HepG2 (cell line): ENCODE data around the gene ANKS3. TPM values are rescaled to one million over a fixed set of nuclear protein-coding genes. Genes with fewer than 3 reads are reported as not detected.
A peak's percentile ranks its signal among the peaks of the same experiment; 100 is the strongest.

Experiments used
- DMAP1 ChIP-seq: IDR thresholded peaks from 2 replicates; pipeline ENCODE4 v1.6.1; 2016
- FLYWCH1 ChIP-seq: sonication (generic); formaldehyde crosslinking; IDR thresholded peaks from 2 replicates; pipeline ENCODE4 v1.8.1; 2023; ENCODE audit warnings: mild to moderate bottlenecking, missing genetic modification reagents
- RAD21 ChIP-seq: fragments of 450-650 bp; formaldehyde crosslinking; IDR thresholded peaks from 2 replicates; pipeline ENCODE4 v1.5.0; 2020; ENCODE audit warnings: mild to moderate bottlenecking
- SAFB2 ChIP-seq: sonication (generic); formaldehyde crosslinking; IDR thresholded peaks from 2 replicates; pipeline ENCODE4 v1.5.1; 2020; ENCODE audit warnings: missing genetic modification reagents, low read depth, mild to moderate bottlenecking, borderline replicate concordance
- SOX13 ChIP-seq, 3 experiments: fragments of 450-650 bp in 1 of 3; sonication (generic) in 1 of 3; formaldehyde crosslinking in 1 of 3; IDR thresholded peaks in 2 of 3; conservative IDR thresholded peaks in 1 of 3; 2 replicates each; pipeline versions ENCODE4 v1.5.0 to v1.6.1; 2016 to 2020; ENCODE audit warnings: antibody characterized with exemption in 1 of 3, mild to moderate bottlenecking in 1 of 3, missing compliant biosample characterization in 1 of 3, missing genetic modification reagents in 1 of 3, moderate library complexity in 1 of 3
- TEAD3 ChIP-seq: optimal IDR thresholded peaks from 2 replicates; pipeline ENCODE3; 2016; ENCODE audit warnings: borderline replicate concordance
- XRCC5 ChIP-seq: fragments of 200-400 bp; formaldehyde crosslinking; optimal IDR thresholded peaks from 2 replicates; pipeline ENCODE3; 2017; ENCODE audit warnings: mild to moderate bottlenecking, low read length
- ZNF777 ChIP-seq: sonication (generic); formaldehyde crosslinking; IDR thresholded peaks from 2 replicates; pipeline ENCODE4 v1.4.0; 2020; ENCODE audit warnings: missing genetic modification reagents
- polyA plus RNA-seq, 8 experiments: library from polyadenylated mRNA; depleted of rRNA in 3 of 8; stranded (reverse) in 7 of 8; unstranded in 1 of 8; fragments of >200 nt; fragmentation: Illumina TruSeq in 4 of 8; extraction: Trizol in 4 of 8; gene quantifications; 2 replicates each; pipeline versions ENCODE4 v1.2.1 to v1.2.3, GENCODE V29; 2011 to 2016; ENCODE audit warnings: low read depth in 4 of 8, missing spikeins in 1 of 8, mixed read lengths in 1 of 8; ENCODE audit not compliant: insufficient read depth in 1 of 8
- total RNA-seq, 5 experiments: library from RNA; depleted of rRNA; stranded (reverse); fragments of >200 nt; fragmentation: Illumina TruSeq; extraction: Trizol; gene quantifications; 2 replicates each; pipeline ENCODE4 v1.2.3, GENCODE V29; 2016; ENCODE audit warnings: low read depth in 1 of 5
- TF ChIP-seq, protein P1 (sequence below): sonication (generic); formaldehyde crosslinking; IDR thresholded peaks from 2 replicates; pipeline ENCODE4 v1.4.0; 2020; ENCODE audit warnings: missing genetic modification reagents
- TF ChIP-seq, protein P2 (sequence below): sonication (generic); formaldehyde crosslinking; IDR thresholded peaks from 2 replicates; pipeline ENCODE4 v1.5.0; 2020; ENCODE audit warnings: mild to moderate bottlenecking, missing genetic modification reagents
- TF ChIP-seq, protein P3 (sequence below): sonication (generic); formaldehyde crosslinking; IDR thresholded peaks from 2 replicates; pipeline ENCODE4 v1.4.0; 2020; ENCODE audit warnings: missing genetic modification reagents
- TF ChIP-seq, protein P4 (sequence below): sonication (generic); formaldehyde crosslinking; conservative IDR thresholded peaks from 2 replicates; pipeline ENCODE4 v1.5.0; 2020; ENCODE audit warnings: missing genetic modification reagents
- TF ChIP-seq, protein P5 (sequence below): sonication (generic); formaldehyde crosslinking; IDR thresholded peaks from 2 replicates; pipeline ENCODE4 v1.8.0; 2022; ENCODE audit warnings: low read depth, missing genetic modification reagents

Gene ANKS3
- total and polyA plus RNA-seq, 2 of the 13 experiments (the other 11 are each of a cell fraction or from before 2014, with no cell fraction given): 11.4 to 15.9 TPM

DNA sequence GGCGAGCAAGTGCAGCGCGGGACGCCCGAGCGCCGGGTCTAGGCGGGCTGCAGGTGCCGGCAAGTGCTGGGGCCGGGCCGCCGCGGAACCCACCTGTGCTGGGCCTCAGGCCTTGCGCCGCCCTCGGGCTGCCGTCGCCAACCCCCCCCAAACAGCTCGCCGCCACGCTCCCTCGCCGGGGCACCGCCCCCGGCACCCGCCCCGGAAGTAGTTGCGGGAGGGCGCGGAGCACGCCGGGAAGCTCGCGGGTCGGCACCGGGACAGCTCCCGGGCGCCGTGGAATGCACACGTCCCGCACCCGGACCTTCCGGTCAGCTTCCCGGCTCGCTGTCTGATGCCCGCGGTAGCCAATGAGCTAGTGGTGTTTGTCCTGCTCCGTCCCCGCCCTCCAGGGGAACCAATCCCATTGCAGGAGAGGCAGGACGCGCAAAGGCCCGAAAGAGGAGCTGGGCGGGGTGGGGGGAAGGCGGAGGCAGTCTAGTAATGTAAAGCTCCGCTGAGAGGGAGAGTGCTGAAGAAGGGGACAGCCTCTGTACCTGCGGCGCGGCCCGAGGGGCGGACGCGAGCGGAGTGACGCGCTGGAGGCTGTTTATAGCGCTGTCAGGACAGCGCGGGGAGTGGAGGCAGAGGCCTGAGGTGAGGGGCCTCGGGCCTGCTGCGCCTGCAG is at the start of gene ANKS3, which contains the start of gene DNAAF8 (continued):
- TF ChIP-seq TEAD3 (CRISPR knock-in tag) (peak; percentile 98), XRCC5 (no peak), RAD21 (CRISPR knock-in tag) (peak; percentile 48; the same call in 1 of the 2 replicates), DMAP1 (peak; percentile 73), ZNF777 (peak; percentile 77), SAFB2 (no peak), SOX13 (IDR thresholded peaks at IDR 0.05) (no peak), SOX13 (CRISPR knock-in tag; conservative IDR thresholded peaks at IDR 0.05 in 1 of 2, IDR thresholded peaks at IDR 0.05 in 1 of 2) (peak; percentile 13 to 45; a peak in 1 of 4 replicates), FLYWCH1 (CRISPR knock-in tag) (no peak)
- TF ChIP-seq, protein P1, sequence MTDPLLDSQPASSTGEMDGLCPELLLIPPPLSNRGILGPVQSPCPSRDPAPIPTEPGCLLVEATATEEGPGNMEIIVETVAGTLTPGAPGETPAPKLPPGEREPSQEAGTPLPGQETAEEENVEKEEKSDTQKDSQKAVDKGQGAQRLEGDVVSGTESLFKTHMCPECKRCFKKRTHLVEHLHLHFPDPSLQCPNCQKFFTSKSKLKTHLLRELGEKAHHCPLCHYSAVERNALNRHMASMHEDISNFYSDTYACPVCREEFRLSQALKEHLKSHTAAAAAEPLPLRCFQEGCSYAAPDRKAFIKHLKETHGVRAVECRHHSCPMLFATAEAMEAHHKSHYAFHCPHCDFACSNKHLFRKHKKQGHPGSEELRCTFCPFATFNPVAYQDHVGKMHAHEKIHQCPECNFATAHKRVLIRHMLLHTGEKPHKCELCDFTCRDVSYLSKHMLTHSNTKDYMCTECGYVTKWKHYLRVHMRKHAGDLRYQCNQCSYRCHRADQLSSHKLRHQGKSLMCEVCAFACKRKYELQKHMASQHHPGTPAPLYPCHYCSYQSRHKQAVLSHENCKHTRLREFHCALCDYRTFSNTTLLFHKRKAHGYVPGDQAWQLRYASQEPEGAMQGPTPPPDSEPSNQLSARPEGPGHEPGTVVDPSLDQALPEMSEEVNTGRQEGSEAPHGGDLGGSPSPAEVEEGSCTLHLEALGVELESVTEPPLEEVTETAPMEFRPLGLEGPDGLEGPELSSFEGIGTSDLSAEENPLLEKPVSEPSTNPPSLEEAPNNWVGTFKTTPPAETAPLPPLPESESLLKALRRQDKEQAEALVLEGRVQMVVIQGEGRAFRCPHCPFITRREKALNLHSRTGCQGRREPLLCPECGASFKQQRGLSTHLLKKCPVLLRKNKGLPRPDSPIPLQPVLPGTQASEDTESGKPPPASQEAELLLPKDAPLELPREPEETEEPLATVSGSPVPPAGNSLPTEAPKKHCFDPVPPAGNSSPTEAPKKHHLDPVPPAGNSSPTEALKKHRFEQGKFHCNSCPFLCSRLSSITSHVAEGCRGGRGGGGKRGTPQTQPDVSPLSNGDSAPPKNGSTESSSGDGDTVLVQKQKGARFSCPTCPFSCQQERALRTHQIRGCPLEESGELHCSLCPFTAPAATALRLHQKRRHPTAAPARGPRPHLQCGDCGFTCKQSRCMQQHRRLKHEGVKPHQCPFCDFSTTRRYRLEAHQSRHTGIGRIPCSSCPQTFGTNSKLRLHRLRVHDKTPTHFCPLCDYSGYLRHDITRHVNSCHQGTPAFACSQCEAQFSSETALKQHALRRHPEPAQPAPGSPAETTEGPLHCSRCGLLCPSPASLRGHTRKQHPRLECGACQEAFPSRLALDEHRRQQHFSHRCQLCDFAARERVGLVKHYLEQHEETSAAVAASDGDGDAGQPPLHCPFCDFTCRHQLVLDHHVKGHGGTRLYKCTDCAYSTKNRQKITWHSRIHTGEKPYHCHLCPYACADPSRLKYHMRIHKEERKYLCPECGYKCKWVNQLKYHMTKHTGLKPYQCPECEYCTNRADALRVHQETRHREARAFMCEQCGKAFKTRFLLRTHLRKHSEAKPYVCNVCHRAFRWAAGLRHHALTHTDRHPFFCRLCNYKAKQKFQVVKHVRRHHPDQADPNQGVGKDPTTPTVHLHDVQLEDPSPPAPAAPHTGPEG (CRISPR knock-in tag): peak; percentile 68; the same call in 1 of the 2 replicates
- TF ChIP-seq, protein P2, sequence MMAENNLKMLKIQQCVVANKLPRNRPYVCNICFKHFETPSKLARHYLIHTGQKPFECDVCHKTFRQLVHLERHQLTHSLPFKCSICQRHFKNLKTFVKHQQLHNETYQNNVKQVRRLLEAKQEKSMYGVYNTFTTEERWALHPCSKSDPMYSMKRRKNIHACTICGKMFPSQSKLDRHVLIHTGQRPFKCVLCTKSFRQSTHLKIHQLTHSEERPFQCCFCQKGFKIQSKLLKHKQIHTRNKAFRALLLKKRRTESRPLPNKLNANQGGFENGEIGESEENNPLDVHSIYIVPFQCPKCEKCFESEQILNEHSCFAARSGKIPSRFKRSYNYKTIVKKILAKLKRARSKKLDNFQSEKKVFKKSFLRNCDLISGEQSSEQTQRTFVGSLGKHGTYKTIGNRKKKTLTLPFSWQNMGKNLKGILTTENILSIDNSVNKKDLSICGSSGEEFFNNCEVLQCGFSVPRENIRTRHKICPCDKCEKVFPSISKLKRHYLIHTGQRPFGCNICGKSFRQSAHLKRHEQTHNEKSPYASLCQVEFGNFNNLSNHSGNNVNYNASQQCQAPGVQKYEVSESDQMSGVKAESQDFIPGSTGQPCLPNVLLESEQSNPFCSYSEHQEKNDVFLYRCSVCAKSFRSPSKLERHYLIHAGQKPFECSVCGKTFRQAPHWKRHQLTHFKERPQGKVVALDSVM (CRISPR knock-in tag): peak; percentile 66
- TF ChIP-seq, protein P3, sequence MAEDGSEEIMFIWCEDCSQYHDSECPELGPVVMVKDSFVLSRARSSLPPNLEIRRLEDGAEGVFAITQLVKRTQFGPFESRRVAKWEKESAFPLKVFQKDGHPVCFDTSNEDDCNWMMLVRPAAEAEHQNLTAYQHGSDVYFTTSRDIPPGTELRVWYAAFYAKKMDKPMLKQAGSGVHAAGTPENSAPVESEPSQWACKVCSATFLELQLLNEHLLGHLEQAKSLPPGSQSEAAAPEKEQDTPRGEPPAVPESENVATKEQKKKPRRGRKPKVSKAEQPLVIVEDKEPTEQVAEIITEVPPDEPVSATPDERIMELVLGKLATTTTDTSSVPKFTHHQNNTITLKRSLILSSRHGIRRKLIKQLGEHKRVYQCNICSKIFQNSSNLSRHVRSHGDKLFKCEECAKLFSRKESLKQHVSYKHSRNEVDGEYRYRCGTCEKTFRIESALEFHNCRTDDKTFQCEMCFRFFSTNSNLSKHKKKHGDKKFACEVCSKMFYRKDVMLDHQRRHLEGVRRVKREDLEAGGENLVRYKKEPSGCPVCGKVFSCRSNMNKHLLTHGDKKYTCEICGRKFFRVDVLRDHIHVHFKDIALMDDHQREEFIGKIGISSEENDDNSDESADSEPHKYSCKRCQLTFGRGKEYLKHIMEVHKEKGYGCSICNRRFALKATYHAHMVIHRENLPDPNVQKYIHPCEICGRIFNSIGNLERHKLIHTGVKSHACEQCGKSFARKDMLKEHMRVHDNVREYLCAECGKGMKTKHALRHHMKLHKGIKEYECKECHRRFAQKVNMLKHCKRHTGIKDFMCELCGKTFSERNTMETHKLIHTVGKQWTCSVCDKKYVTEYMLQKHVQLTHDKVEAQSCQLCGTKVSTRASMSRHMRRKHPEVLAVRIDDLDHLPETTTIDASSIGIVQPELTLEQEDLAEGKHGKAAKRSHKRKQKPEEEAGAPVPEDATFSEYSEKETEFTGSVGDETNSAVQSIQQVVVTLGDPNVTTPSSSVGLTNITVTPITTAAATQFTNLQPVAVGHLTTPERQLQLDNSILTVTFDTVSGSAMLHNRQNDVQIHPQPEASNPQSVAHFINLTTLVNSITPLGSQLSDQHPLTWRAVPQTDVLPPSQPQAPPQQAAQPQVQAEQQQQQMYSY: peak; percentile 70; the same call in 1 of the 2 replicates
- TF ChIP-seq, protein P4, sequence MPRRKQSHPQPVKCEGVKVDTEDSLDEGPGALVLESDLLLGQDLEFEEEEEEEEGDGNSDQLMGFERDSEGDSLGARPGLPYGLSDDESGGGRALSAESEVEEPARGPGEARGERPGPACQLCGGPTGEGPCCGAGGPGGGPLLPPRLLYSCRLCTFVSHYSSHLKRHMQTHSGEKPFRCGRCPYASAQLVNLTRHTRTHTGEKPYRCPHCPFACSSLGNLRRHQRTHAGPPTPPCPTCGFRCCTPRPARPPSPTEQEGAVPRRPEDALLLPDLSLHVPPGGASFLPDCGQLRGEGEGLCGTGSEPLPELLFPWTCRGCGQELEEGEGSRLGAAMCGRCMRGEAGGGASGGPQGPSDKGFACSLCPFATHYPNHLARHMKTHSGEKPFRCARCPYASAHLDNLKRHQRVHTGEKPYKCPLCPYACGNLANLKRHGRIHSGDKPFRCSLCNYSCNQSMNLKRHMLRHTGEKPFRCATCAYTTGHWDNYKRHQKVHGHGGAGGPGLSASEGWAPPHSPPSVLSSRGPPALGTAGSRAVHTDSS (CRISPR knock-in tag): no peak
- TF ChIP-seq, protein P5, sequence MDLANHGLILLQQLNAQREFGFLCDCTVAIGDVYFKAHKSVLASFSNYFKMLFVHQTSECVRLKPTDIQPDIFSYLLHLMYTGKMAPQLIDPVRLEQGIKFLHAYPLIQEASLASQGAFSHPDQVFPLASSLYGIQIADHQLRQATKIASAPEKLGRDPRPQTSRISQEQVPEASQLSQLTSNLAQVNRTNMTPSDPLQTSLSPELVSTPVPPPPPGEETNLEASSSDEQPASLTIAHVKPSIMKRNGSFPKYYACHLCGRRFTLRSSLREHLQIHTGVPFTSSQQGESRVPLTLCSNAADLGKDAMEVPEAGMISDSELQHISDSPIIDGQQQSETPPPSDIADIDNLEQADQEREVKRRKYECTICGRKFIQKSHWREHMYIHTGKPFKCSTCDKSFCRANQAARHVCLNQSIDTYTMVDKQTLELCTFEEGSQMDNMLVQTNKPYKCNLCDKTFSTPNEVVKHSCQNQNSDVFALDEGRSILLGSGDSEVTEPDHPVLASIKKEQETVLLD (CRISPR knock-in tag): peak; percentile 100
